ENCODE measurements around the gene REPIN1.

The REPIN1 gene

GRCh38 chr7:150397346-150398107 is 28.9 kb downstream of the REPIN1 start:
- no peak for DNase-seq

- DNase-seq = no peak
These were observed 29.7 kb downstream of the REPIN1 start for GRCh38 chr7:150398108-150398964.

GRCh38 chr7:150398965-150399320 is 30.3 kb downstream of the REPIN1 start:
- DNase-seq = no peak

- DNase-seq = no peak
These were observed 30.9 kb downstream of the REPIN1 start for GRCh38 chr7:150399421-150400007.

GRCh38 chr7:150400008-150400787 is 31.6 kb downstream of the REPIN1 start:
- DNase-seq = no peak

GRCh38 chr7:150400788-150401423 is 32.3 kb downstream of the REPIN1 start:
- no peak for DNase-seq

GRCh38 chr7:150401424-150401790 is 32.8 kb downstream of the REPIN1 start:
- no peak for DNase-seq

- DNase-seq = no peak
These were observed 33.4 kb downstream of the REPIN1 start for GRCh38 chr7:150401861-150402631.

GRCh38 chr7:150402671-150403321 is 34.2 kb downstream of the REPIN1 start:
- no peak for DNase-seq

- DNase-seq = no peak
These were observed 35.0 kb downstream of the REPIN1 start for GRCh38 chr7:150403376-150404171.

GRCh38 chr7:150404172-150404804 is 35.7 kb downstream of the REPIN1 start:
- no peak for DNase-seq

GRCh38 chr7:150404805-150405583 is 36.4 kb downstream of the REPIN1 start:
- DNase-seq = no peak

- DNase-seq = no peak
These were observed 37.1 kb downstream of the REPIN1 start for GRCh38 chr7:150405584-150406311.

GRCh38 chr7:150406312-150406566 is 37.6 kb downstream of the REPIN1 start:
- no peak for DNase-seq

- DNase-seq = no peak
These were observed 38.2 kb downstream of the REPIN1 start for GRCh38 chr7:150406567-150407421.

- DNase-seq = no peak
These were observed 39.2 kb downstream of the REPIN1 start for GRCh38 chr7:150407588-150408392.
